CD4-positive, alpha-beta T cell treated with Interleukin-4 for 1 hour (primary cell): ENCODE measurements around the gene ADAMTS12.
"Not testable (repeated sequence)": the region's sequence is repeated elsewhere in the genome, so short reads cannot be mapped to it uniquely, and the experiment has no call there.

Experiments
- DNase-seq, 2 donors: peaks; one replicate each; pipeline ENCODE4 v3.0.0-alpha.2; 2020 to 2022

ADAMTS12 gene

DNA sequence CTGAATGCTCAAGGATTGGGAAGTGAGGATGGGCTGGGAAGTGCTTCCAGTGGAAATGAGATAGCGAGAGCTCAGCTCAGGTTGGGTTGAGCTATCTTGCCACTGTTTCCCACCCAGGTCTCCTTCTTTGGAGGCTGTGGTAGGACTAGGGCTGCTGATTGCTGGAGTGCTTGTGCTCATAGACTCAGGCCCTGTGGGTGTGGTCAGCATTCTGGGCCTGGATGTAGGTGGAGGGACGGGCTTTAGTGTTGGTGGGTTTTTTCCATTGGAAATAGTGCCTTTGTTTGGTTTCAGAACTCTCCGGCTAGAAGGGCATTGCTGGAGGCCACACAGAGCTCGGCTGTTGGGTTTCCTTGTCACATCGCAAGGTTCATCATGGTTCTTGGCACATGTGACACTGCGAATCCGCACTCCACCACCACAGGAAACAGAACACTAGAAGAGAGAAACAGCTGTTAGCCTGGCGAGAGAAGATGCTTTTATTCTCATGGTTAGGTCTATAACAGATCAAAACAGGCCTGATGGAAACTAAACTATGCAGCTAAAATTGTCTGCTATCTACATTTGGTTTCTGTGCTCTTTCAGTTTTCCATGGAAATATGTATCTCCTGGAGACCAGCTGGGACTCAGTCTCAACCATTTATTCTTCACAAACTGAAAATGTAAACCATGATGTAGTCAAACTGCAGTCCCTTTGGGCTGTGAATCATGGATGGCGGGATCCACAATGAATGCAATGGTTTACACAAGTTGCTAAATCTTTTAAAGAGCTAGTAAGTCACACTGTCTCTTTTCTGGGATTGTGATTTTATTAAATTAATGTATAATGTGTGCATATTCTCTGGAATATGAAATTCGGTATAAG, 314.8 kb downstream of the ADAMTS12 start:
- no peak for DNase-seq

DNA sequence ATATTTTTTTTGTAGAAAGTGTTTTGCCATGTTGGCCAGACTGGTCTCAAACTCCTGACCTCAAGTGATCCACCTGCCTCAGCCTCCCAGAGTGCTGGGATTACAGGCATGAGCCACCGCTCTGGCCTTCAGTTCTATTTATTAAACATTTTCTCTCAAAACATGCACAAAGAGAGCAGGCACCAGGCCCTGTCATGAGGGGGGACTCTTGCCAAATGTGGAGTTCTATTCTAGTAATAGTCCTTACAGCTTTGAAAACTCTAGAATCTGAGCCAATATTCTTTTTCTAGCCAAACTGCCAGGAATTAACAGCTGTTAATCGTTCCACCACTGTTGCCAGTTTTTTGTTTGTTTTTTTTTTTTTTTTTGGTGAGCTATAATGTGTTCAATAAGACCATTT, 326.5 kb downstream of the ADAMTS12 start:
- DNase-seq = no peak

DNA sequence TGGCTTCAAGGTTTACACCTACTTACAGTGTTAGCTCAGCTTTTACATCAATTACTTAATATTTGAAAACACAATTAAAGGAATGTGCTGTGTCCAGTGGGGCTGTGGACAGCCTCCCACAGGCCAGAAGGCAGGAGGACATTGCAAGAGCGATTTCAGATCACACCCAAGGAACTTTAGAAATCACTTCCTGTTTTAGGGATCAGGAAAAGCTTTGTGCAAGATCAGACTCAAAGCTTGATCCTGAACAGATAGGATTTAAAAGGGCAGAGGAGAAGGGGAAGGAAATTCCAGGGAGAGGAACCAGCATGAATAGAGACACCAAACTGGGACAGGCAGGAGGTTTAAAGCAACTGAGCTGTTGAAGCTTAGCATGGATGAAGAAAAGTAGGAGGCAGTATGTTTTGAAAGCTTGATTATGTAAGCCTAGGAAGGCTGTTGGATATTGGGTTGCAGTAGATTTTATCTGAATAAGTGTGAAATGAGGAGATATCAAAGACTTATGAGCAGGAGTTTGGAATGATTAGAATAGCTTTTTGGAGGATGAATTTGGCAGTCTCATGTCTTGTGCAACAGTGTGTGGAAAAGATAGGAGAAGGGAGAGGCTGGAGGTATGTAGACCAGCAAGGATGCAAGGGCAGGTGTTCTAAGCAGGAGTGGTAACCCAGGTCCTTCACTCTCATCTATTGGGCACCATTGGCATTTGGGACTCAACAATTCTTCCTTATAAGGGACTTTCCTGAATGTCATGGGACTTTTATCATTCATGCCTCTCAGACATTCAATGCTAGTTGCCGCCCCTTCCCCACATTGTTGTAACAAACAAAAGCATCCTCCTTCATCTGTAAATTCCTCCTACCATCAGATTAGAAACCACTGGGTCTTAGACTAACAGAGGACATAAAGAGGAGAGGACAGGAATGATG, 327.5 kb downstream of the ADAMTS12 start:
- no peak for DNase-seq

DNA sequence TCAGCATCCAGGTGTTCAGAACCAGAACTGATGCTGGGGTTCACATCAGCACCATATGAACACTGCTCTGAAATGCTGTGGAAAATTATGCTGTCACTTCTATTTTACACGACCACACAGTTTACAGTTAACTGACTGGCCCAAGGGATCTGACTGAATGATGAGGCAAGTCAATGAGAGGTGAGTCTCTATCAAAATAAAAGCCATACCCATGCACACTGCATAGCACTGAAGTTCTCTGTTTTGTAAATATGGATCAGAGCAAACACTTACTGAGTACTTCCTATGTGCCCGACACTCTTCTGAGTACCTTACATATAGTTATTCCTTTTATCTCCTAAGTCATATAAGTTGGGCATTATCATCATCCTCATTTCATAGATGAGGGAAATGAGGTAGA, 328.3 kb downstream of the ADAMTS12 start:
- no peak for DNase-seq

DNA sequence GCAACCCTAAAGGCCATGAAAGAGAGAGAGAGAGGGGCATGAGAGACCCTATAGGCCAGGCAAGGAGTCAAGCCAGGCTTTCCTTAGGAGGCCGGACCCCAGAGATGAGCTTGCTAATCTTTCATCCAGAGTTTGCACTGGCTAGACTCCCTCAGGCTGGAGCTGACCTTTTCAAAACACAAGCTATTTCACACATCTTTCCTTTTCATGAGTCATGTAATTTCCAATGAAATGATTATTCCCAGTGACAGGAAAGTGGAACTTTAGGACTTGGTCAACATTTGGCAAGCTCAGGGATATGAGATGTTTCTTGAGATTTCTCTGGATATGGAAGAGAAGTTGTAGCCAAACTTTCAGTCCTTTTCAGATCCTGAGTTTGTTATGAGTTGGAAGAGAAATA, 333.3 kb downstream of the ADAMTS12 start:
- no peak for DNase-seq

DNA sequence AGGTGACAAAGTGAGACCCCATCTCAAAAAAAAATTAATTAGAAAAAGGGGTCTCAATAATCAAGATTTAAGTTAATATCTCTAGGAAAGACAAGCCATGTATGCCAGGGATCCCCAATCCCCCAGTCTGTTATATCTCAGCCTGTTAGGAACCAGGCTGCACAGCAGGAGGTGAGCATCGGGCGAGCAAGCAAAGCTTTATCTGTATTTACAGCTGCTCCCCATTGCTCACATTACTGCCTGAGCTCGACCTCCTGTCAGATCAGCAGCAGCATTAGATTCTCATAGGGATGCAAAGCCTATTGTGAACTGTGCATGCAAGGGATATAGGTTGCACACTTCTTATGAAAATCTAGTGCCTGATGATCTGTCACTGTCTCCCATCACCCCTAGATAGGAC, 334.2 kb downstream of the ADAMTS12 start:
- no peak for DNase-seq

DNA sequence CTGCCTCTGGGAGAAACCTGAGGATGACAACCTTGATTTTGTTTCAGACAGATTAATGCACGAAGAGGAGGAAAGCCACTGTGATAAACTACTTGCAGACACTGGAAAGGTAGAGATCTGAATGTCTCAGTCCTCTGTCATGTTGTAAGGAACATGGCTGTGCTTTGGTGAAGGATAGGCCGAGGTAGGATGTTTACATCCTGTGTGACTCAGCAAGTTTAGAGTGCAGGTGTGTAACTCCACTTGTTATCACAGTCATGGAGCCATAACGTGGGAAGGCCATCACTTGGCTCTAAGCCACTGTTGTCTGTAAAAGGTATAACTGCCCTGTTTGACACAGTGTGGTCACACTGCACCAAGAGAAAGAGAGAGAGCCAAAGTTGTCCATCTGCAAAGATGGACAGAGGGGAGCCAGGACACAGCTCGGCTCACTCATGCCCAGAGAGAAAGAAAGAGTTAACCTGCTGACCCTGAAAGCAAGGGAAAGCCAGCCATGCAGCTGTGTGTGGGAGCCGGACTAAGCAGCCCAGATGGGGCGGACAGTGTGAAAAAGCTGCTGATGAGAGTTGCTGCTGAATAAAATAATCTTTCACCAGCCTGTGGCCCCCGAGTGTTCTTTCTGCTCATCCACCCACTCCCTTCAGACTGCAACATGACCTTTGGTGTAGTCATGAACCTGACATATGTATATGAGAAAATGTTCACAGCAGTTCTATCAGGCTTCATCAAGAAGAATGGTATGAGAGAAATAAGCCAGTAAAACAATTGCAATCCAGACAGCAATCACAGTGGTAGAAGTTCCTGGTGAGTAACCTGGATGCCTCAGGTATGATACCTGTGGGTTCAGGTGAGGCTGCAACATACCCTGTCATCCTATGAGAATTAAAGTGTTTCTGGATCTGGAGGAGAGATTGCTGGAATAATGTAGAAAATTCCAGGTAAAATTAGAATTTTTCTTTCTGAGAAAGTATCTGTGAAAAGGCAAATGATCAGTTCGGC, 335.2 kb downstream of the ADAMTS12 start:
- no peak for DNase-seq

DNA sequence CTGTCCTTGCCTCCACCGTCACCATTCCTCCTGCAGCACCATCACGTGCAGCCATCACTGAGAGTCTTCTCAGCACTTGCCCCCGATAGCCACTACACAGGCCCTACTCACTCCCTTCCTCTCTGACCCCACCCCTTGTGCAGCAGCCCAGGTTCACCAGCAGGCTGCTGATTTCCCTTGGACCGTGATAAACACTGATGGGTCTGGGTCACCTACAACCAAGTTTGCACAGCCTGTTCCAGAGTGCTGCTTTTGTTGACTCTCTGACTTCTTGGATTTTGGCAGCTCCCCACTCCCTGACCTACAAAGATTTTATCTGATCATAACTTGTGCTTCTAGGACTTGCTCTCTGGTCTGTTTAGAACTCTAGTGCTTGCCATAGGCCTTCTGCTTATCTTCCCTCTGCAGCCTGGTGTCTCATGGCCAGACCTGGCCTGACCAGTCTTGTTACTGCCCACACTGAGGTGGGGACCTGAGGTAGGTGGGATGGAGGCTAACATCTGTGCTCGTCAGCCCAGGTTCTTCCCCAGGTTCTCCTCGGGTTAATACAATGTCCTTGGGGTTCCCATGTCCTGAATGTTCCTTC, 341.7 kb downstream of the ADAMTS12 start:
- DNase-seq = no peak

DNA sequence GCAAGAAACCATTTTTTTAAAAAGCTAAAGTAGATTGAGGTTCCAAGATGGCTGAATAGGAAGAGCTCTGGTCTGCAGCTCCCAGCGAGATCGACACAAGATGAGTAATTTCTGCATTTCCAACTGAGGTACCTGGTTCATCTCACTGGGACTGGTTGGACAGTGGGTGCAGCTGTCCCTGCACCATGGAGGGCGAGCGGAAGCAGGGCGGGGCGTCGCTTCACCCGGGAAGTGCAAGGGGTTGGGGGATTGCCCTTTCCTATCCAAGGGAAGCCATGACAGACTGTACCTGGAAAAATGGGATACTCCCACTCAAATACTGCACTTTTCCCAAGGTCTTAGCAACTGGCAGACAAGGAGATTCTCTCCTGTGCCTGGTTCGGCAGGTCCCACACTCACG, 352.0 kb downstream of the ADAMTS12 start:
- DNase-seq = not testable (repeated sequence)

DNA sequence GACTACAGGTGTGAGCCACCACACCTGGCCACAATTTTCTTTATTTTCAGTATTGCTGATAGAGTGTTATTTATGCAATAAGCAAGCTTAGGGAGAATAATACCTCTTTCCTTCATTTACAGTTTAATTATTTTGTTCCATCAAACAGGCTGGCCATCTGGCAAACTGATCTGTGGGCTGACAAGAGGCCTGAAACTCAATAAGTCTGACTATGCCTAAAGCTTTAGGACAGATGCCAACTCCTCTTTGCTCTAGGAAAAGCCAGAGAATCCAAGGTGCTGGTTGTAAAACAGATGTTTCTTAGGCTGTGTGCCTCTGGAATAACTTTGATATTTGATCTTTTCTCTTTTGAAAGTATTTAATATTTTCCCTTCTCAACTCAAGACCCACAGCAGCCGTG, 352.6 kb downstream of the ADAMTS12 start:
- no peak for DNase-seq

DNA sequence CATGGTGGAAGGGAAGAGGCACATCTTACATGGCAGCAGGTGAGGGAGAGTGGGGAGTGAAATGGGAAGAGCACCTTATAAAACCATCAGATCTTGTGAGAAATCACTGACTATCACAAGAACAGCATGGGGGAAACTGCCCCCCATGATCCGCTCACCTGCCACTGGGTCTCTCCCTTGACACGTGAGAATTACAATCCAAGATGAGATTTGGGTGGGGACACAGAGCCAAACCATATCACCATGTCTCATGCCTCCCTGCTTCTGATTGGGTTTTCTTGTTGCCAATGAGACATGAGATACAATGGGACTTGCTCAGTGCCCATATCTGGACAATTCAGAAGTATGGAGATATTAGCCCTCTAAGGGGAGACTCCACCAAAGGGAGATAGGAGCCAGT, 353.6 kb downstream of the ADAMTS12 start:
- DNase-seq = no peak

DNA sequence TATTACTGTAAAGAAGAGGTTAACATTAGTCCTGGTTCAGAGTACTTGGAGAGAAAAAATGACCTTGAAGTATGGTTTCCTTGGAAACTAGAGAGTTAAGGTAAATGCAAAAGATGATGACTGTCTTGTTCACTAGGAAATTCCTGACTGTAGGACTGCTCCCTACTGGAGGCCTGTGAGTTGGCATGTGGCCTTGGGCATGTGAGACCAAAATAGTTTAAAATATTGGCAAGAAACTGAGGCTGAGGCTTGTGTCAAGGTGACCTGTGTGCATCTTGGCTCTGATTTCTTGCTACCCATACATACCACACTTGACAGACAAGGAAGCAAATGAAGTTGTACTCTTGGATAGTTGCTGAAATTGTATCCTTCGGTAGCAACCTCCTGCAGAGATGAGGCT, 354.6 kb downstream of the ADAMTS12 start:
- DNase-seq = no peak

DNA sequence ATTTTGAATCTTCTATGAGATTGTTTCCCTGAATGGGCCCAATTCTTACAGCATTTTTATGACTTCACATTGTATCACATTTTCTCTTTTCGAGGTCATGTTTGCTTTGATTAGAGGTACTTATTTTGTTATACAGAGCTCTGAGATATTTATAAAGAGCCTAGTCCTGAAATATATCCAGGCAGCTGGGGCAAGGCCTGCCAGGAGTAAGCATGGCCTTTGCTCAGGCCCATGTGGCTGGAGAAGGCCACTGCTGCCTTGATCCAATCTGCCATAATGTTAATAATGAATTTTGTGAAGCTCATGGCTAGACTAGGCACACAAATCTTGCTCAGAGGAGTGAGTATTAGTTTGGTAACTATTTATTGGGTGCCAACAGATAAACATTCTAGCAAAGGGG, 355.0 kb downstream of the ADAMTS12 start:
- no peak for DNase-seq

DNA sequence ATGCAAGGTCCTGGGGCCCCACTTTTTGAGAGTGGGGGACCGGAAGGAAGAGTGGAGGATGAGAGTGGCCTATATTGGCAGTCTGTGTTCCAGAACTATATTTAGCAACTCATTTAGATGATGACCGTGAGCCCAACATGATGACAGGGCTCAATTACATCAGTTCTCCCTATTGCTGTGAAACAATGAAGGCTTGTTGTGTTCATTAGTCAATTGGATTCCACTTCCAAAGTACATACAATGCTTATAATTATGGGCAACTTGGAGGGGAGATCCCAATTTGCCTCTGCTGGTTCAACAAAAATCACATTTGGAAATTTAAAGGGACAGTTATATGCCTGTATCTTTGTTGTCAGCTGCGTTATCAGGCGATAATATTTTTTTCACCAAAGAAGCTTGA, 360.0 kb downstream of the ADAMTS12 start:
- DNase-seq = no peak

DNA sequence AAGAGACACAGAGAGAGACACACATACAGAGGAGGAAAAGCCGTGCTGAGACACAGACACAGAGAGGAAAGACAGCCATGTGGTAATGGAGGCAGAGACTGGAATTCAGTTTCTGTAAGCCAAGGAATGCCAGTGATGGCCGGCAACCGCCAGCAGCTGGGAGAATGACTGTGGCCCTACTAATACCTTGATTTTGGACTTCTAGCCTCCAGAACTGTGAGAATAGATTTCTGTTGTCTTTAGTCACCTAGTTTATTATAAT, 360.8 kb downstream of the ADAMTS12 start:
- DNase-seq = no peak

DNA sequence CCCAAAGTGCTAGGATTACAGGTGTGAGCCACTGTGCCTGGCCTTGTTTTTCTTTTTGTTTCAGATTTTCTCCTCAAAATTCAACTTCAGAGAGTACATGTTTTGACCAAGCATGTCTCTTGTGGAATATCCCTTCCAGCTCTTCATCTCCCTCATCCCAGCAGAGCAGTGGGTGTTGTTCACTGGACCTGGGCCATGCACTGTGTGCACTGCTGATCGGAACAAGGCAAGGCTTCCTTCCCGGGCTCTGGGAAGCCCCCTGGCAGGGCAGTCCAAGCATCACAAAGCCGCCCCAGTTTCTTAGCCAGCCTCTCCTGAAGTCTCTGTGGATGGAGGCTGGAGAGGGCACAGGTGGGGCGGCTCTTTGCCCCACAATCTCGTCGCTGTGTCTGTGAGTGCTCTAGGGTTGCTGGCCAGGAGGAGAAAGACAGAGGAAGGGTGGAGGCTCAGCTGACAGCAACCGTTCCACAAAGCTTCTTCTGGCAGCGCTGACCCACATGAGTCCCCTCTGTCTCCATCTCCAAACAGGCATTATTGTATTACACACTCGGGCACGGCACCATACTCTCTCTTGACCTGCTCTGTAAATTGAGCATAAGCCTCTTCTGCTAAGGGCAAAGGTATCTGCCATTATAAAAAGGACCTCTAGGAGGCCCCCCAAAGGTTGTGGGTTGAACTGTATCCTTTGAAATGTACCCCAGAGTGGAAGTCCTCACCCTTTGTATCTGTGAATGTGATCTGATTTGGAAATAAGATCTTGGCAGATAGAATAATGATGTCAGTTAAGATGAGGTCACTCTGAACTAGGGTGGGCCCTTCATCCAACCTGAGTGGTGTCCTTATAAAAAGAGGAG, 361.4 kb downstream of the ADAMTS12 start:
- no peak for DNase-seq

DNA sequence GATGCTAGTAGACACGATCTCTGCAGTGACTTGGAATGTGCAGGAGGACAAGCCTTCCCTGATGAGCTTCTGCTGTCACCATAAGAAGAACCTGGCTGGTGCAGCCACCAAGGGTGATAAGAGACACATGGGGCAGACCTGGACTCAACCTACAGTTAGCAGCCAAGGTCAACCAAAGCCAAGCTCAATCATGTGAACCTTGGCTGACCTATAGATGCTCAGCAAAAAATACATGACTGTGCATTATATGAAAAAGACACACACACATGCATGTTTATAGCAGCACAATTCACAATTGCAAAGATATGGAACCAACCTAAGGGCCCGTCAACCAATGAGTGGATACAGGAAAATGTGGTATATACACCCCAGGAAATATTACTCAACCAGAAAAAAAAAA, 364.1 kb downstream of the ADAMTS12 start:
- no peak for DNase-seq

DNA sequence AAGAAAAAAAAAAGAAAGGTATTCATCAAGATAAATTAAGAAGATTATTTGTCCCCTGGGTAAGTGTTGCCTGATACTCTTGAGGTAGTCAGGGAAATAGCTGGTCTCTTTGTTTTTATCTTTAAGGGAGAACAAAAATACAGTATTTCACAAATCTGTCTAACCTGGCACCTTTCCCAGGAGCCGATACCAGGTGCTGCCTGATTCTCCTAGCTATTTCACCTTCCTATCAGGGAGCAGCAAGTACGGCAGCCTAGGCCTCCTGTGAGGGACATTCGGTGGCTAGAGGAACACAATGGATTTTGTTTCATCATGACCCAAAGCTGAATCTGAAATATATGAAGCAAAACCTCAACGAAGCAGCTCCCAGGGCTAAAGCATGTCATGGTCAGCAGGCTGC, 365.0 kb downstream of the ADAMTS12 start:
- no peak for DNase-seq

DNA sequence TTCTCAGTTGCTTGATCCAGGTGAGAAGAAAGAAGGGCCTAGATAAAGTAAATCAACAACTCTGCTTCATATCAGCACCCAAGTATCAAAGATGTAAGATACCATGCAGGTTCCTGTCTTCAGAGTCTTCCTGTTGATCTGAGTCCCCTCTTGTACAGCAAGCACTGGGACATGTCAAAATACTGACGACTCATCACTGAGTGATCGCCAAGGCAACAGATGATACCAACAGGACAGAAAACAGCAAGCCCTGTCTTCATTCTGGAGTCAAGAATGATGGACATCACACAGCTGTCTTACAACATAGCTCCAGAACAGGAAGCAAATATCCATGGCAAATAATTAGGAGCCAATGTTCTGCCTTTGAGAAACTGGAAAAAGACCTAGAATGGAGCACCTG, 367.3 kb downstream of the ADAMTS12 start:
- no peak for DNase-seq

DNA sequence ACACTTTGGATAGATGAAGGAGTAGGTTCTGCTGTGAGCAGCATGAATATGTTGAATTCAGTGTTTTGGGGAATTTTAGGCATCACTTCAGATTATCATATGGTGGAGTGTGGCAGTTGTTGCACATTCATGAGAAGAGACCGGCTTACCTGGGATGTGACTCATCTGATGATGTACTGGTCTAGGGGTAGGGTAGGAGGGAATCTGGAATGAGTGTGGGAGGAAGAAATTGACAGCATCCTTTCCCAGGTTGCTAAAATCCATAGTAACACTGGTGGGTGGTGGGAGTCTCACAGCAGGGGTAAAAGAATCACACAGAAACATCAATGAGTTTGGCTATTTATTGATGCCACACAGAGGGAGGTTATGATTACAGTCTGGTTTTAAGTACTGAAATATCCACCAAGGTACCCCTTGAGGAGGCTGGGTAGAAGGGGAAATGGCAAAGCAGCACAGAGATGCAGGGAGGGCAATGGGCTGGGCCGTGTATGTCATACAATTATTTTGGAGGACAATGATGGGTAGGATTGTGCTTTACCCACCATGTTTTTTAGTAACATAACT, 368.5 kb downstream of the ADAMTS12 start:
- no peak for DNase-seq

DNA sequence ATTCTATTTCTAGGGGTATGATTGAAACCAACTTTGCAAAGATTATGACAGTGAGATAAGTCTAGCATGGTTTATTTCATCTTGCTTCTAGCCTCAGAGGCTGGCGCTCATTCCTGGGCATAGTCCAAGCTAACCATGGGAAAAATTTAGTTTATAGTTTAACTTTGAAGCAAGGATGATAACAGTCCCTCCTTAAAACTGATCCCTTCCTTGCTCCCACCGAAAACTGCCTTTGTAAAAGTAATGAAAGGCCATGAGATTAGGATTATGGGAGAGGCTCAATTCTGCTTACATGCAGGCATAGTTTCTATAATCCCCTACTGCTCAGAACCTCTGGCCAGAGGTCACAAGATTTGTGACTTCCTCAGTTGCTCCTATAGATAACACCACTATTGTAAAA, 375.4 kb downstream of the ADAMTS12 start:
- no peak for DNase-seq
